HG02571 (cell line): ENCODE results near the gene TBC1D9.
A peak's percentile ranks its signal among the peaks of the same experiment; 100 is the strongest.

Experiments used
- ATAC-seq: cut with Tn5 transposase; IDR thresholded peaks from one replicate; pipeline ENCODE4 v1.9.1; 2021; ENCODE audit warnings: mild to moderate bottlenecking, moderate library complexity; ENCODE audit not compliant: unreplicated experiment

TBC1D9 gene

GRCh38 chr4:140659943-140660700, 96.1 kb downstream of the TBC1D9 start:
- ATAC-seq = no peak

- ATAC-seq = no peak
Measured at GRCh38 chr4:140654495-140654814, 101.7 kb downstream of the TBC1D9 start.

- ATAC-seq = no peak
Measured at GRCh38 chr4:140653718-140654494, 102.3 kb downstream of the TBC1D9 start.

- ATAC-seq = no peak
Measured at GRCh38 chr4:140652601-140653000, 103.6 kb downstream of the TBC1D9 start.

GRCh38 chr4:140648716-140649308, 107.4 kb downstream of the TBC1D9 start:
- no peak for ATAC-seq

GRCh38 chr4:140645614-140646412, 110.4 kb downstream of the TBC1D9 start:
- no peak for ATAC-seq

- ATAC-seq = no peak
Measured at GRCh38 chr4:140645196-140645595, 111.0 kb downstream of the TBC1D9 start.

GRCh38 chr4:140644470-140645185, 111.6 kb downstream of the TBC1D9 start:
- no peak for ATAC-seq

GRCh38 chr4:140643571-140644055, 112.6 kb downstream of the TBC1D9 start:
- no peak for ATAC-seq

GRCh38 chr4:140642674-140643437, 113.3 kb downstream of the TBC1D9 start:
- no peak for ATAC-seq

GRCh38 chr4:140641789-140642439, 114.3 kb downstream of the TBC1D9 start:
- ATAC-seq = no peak

GRCh38 chr4:140641105-140641555, 115.1 kb downstream of the TBC1D9 start:
- ATAC-seq = no peak

GRCh38 chr4:140640150-140640748, 115.9 kb downstream of the TBC1D9 start:
- no peak for ATAC-seq

- no peak for ATAC-seq
Measured at GRCh38 chr4:140639066-140639465, 117.1 kb downstream of the TBC1D9 start.

GRCh38 chr4:140637836-140638235, 118.3 kb downstream of the TBC1D9 start:
- ATAC-seq = peak; percentile 86

- no peak for ATAC-seq
Measured at GRCh38 chr4:140635606-140636005, 120.6 kb downstream of the TBC1D9 start.

- no peak for ATAC-seq
Measured at GRCh38 chr4:140633951-140634350, 122.2 kb downstream of the TBC1D9 start.

- no peak for ATAC-seq
Measured at GRCh38 chr4:140633124-140633523, 123.1 kb downstream of the TBC1D9 start.

- ATAC-seq = no peak
Measured at GRCh38 chr4:140630246-140630645, 125.9 kb downstream of the TBC1D9 start.
